OCI-LY7 (cell line): Measurements from ENCODE around the gene PLPPR3. TPM values are rescaled to one million over a fixed set of nuclear protein-coding genes. Genes with fewer than 3 reads are reported as not detected.
A peak's percentile ranks its signal among the peaks of the same experiment; 100 is the strongest.

ENCODE experiments used
- BruUV-seq: library from RNA; stranded (reverse); fragments of 400-500 nt; replicated peaks from 2 replicates; lab custom pipeline; 2021; lab: Mats Ljungman, UMichigan
- CTCF ChIA-PET: fragments of 300-600 bp; sonication (Branson Sonifier 250); formaldehyde crosslinking; loops from one replicate; lab custom pipeline; 2022; ENCODE audit warnings: antibody characterized with exemption; ENCODE audit not compliant: unreplicated experiment; lab: Charles Lee
- POLR2A ChIA-PET: fragments of 300-600 bp; sonication (Branson Sonifier 250); formaldehyde crosslinking; loops from one replicate; lab custom pipeline; 2022; ENCODE audit warnings: antibody characterized with exemption; lab: Charles Lee
- DNase-seq: peaks from one replicate; pipeline ENCODE4 v3.0.0-alpha.2; 2015; ENCODE audit warnings: low spot score
- H2AFZ ChIP-seq: fragments of 200-600 bp; sonication (generic), shearing (Covaris generic); 2 replicates; pipeline ENCODE4 v1.6.1; 2014; ENCODE audit warnings: mild to moderate bottlenecking, antibody characterized with exemption, low read length, moderate library complexity
- H3K27ac ChIP-seq: fragments of 200-600 bp; sonication (generic); 2 replicates; pipeline ENCODE4 v1.5.1; 2014; ENCODE audit warnings: mixed run types, low read depth, mild to moderate bottlenecking, moderate library complexity, low read length, inconsistent platforms; ENCODE audit not compliant: poor library complexity, severe bottlenecking
- H3K36me3 ChIP-seq: fragments of 200-600 bp; sonication (generic); 2 replicates; pipeline ENCODE4 v1.6.1; 2014; ENCODE audit warnings: mild to moderate bottlenecking, antibody characterized with exemption, low read length, moderate library complexity, mixed read lengths; ENCODE audit not compliant: insufficient read depth
- H3K4me1 ChIP-seq: fragments of 200-600 bp; sonication (generic); 2 replicates; pipeline ENCODE4 v1.5.1; 2014; ENCODE audit warnings: mild to moderate bottlenecking, low read length; ENCODE audit not compliant: insufficient read depth, poor library complexity, severe bottlenecking
- H3K4me2 ChIP-seq: fragments of 200-600 bp; sonication (generic); 2 replicates; pipeline ENCODE4 v1.6.1; 2014; ENCODE audit warnings: mild to moderate bottlenecking, low read length
- H3K4me3 ChIP-seq: fragments of 200-600 bp; sonication (generic); 2 replicates; pipeline ENCODE4 v1.5.1; 2014; ENCODE audit warnings: mild to moderate bottlenecking, low read depth, low read length; ENCODE audit not compliant: poor library complexity, severe bottlenecking
- H3K79me2 ChIP-seq: fragments of 200-600 bp; sonication (generic); 2 replicates; pipeline ENCODE4 v1.6.1; 2016; ENCODE audit warnings: low read depth, mild to moderate bottlenecking, low read length, moderate library complexity, mixed read lengths; ENCODE audit not compliant: insufficient read depth
- H3K9me2 ChIP-seq: fragments of 200-600 bp; sonication (generic); 2 replicates; pipeline ENCODE4 v1.6.1; 2016; ENCODE audit warnings: mild to moderate bottlenecking, low read length, mixed read lengths; ENCODE audit not compliant: insufficient read depth
- H3K9me3 ChIP-seq: fragments of 200-600 bp; sonication (generic); 2 replicates; pipeline ENCODE4 v1.6.1; 2014; ENCODE audit warnings: mild to moderate bottlenecking, mixed run types, low read length, mixed read lengths
- H4K20me1 ChIP-seq: fragments of 200-600 bp; sonication (generic); 2 replicates; pipeline ENCODE4 v1.6.1; 2014; ENCODE audit warnings: mild to moderate bottlenecking, antibody characterized with exemption, low read length, moderate library complexity, mixed read lengths; ENCODE audit not compliant: insufficient read depth
- EZH2phosphoT487 ChIP-seq: fragments of 200-600 bp; sonication (generic); IDR thresholded peaks from 2 replicates; pipeline ENCODE4 v1.6.1; 2018; ENCODE audit warnings: low read depth, borderline replicate concordance, mild to moderate bottlenecking, mixed run types, antibody characterized with exemption, low read length, moderate library complexity, mixed read lengths
- intact Hi-C: fragments of 100-400 bp; cut with micrococcal nuclease; formaldehyde crosslinking; loops from one replicate; pipeline ENCODE4 v1.10.0; 2022; ENCODE audit not compliant: unreplicated experiment
- total RNA-seq, 2 experiments: library from RNA; depleted of rRNA in 1 of 2; stranded (reverse); fragments of >200 nt in 1 of 2; shearing (Covaris generic) in 1 of 2; gene quantifications; 2 replicates each; pipeline ENCODE4 v1.2.3, GENCODE V29; 2014 to 2022
- TF ChIP-seq, protein P1 (sequence below): fragments of 200-600 bp; sonication (generic); conservative IDR thresholded peaks from 2 replicates; pipeline ENCODE4 v1.5.1; 2014; ENCODE audit warnings: mild to moderate bottlenecking, antibody characterized with exemption, low read length, moderate library complexity, mixed read lengths

PLPPR3 gene
- total RNA-seq, 2 experiments from 2014 or later = not detected

DNA sequence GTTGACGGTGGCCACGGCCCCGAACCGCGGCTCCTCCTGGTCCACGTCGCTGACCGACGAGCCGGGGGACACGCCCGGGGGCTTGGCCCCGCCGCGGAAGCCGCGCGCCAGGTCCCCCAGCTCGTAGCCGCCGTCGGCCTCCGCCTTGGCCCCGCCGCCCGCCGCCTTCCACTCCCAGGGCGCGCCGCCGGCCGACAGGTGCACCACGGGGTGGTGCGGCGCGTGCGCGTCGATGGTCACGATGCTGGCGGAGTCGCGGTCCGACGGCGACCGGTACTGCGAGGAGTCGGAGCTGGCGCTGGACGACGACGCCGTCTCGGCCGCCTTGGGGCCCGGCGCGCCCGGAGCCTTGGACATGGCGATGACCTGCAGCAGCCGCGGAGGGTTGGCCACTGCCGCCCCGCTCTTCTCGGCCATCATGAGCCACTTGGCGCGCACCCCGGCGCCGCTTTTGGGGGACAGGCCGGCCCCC lies 9.0 kb downstream of the PLPPR3 start:
- H2AFZ ChIP-seq = no peak overlapping the region
- intact Hi-C loops = no loop called here
- DNase-seq = no peak
- H3K9me3 ChIP-seq = no peaks in the 10 kb centered on the region
- BruUV-seq = no TSS peak
- no peak for TF ChIP-seq EZH2phosphoT487
- TF ChIP-seq, protein P1, sequence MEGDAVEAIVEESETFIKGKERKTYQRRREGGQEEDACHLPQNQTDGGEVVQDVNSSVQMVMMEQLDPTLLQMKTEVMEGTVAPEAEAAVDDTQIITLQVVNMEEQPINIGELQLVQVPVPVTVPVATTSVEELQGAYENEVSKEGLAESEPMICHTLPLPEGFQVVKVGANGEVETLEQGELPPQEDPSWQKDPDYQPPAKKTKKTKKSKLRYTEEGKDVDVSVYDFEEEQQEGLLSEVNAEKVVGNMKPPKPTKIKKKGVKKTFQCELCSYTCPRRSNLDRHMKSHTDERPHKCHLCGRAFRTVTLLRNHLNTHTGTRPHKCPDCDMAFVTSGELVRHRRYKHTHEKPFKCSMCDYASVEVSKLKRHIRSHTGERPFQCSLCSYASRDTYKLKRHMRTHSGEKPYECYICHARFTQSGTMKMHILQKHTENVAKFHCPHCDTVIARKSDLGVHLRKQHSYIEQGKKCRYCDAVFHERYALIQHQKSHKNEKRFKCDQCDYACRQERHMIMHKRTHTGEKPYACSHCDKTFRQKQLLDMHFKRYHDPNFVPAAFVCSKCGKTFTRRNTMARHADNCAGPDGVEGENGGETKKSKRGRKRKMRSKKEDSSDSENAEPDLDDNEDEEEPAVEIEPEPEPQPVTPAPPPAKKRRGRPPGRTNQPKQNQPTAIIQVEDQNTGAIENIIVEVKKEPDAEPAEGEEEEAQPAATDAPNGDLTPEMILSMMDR = no peak
- CTCF ChIA-PET = no interaction called here
- H3K79me2 ChIP-seq = no peaks in the 10 kb centered on the region
- no peaks in the 10 kb centered on the region for H3K4me1 ChIP-seq
- H3K9me2 ChIP-seq = no peaks in the 10 kb centered on the region
- no peak overlapping the region for H3K27ac ChIP-seq
- POLR2A ChIA-PET = no interaction called here
- no peak overlapping the region for H3K4me3 ChIP-seq
- H4K20me1 ChIP-seq = no peaks in the 10 kb centered on the region
- no peak overlapping the region for H3K4me2 ChIP-seq
- peaks cover 88% of the 10 kb centered on the region for H3K36me3 ChIP-seq

DNA sequence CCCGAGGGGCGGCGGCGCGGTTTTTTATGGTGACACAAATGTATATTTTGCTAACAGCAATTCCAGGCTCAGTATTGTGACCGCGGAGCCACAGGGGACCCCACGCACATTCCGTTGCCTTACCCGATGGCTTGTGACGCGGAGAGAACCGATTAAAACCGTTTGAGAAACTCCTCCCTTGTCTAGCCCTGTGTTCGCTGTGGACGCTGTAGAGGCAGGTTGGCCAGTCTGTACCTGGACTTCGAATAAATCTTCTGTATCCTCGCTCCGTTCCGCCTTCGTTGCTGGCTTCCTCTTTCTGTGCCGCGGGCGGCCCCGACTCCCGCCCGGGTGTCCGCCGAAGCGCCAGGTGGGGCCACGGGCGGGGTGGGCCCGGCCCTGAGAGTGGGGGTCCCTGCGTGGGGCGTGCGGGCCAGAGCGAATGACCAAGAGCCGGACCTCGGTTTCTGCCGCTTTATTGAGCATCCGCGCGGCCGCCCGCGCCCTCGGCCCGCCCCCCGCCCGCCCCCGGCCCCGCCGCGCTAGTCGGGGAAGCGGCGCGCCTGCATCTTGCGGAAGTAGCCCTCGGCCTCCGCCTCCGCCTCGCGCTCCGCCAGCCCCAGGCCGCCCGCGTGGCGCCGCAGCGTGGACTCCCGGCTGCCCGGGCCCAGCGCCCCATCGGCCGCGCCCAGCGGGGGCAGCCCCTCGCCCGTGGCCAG lies 9.6 kb downstream of the PLPPR3 start:
- Histone ChIP-seq H3K4me1 (no peaks in the 10 kb centered on the region), H3K9me2 (no peaks in the 10 kb centered on the region), H3K4me2 (no peak overlapping the region), H3K9me3 (no peaks in the 10 kb centered on the region), H3K36me3 (peaks cover 89% of the 10 kb centered on the region), H3K27ac (no peak overlapping the region), H3K79me2 (no peaks in the 10 kb centered on the region), H3K4me3 (no peak overlapping the region), H4K20me1 (no peaks in the 10 kb centered on the region), H2AFZ (no peak overlapping the region)
- TF ChIP-seq EZH2phosphoT487 = no peak
- TF ChIP-seq, protein P1 = no peak
- ChIA-PET CTCF (no interaction called here), POLR2A (no interaction called here)
- BruUV-seq = no TSS peak
- intact Hi-C loops = no loop called here
- DNase-seq = no peak

DNA sequence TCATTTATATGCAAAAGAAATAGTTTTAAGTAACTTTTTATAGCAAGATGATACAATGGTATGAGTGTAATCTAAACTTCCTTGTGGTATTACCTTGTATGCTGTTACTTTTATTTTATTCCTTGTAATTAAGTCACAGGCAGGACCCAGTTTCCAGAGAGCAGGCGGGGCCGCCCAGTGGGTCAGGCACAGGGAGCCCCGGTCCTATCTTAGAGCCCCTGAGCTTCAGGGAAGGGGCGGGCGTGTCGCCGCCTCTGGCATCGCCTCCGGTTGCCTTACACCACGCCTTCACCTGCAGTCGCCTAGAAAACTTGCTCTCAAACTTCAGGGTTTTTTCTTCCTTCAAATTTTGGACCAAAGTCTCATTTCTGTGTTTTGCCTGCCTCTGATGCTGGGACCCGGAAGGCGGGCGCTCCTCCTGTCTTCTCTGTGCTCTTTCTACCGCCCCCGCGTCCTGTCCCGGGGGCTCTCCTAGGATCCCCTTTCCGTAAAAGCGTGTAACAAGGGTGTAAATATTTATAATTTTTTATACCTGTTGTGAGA lies 10.2 kb downstream of the PLPPR3 start:
- Histone ChIP-seq H3K79me2 (no peaks in the 10 kb centered on the region), H3K4me1 (no peaks in the 10 kb centered on the region), H3K4me2 (no peak overlapping the region), H3K9me3 (no peaks in the 10 kb centered on the region), H3K27ac (no peak overlapping the region), H3K36me3 (peaks cover 94% of the 10 kb centered on the region), H3K9me2 (no peaks in the 10 kb centered on the region), H2AFZ (no peak overlapping the region), H3K4me3 (no peak overlapping the region), H4K20me1 (no peaks in the 10 kb centered on the region)
- POLR2A ChIA-PET = no interaction called here
- TSS peak; percentile 85 for BruUV-seq
- intact Hi-C loops = no loop called here
- DNase-seq = no peak
- no peak for TF ChIP-seq EZH2phosphoT487
- TF ChIP-seq, protein P1 = no peak
- CTCF ChIA-PET = no interaction called here
